Tibial nerve (tissue), 4 donors: Measurements from ENCODE around the gene TMIGD2. TPM values are rescaled to one million over a fixed set of nuclear protein-coding genes. Genes with fewer than 3 reads are reported as not detected.
"Not testable (repeated sequence)": the region's sequence is repeated elsewhere in the genome, so short reads cannot be mapped to it uniquely, and the experiment has no call there.

ENCODE experiments used
- DNase-seq, 2 donors: peaks; one replicate each; pipeline ENCODE4 v3.0.0-alpha.2; 2019; ENCODE audit warnings: low spot score in 2 of 2
- H3K27ac ChIP-seq, 4 donors: fragments of 200-600 bp; sonication (generic) in 3 of 4; one replicate each; pipeline ENCODE4 v1.5.1; 2017 to 2019; ENCODE audit warnings: mild to moderate bottlenecking in 1 of 4
- H3K27me3 ChIP-seq, 2 donors: fragments of 200-600 bp; sonication (generic) in 1 of 2; one replicate each; pipeline versions ENCODE4 v1.5.1 to v1.6.0; 2017 to 2019
- H3K36me3 ChIP-seq, 3 donors: fragments of 200-600 bp; sonication (generic); one replicate each; pipeline ENCODE4 v1.5.1; 2018 to 2019
- H3K4me1 ChIP-seq, 4 donors: fragments of 200-600 bp; sonication (generic) in 3 of 4; one replicate each; pipeline ENCODE4 v1.5.1; 2017 to 2019
- H3K4me3 ChIP-seq, 4 donors: fragments of 200-600 bp; sonication (generic) in 3 of 4; one replicate each; pipeline ENCODE4 v1.5.1; 2017 to 2019; ENCODE audit warnings: mild to moderate bottlenecking in 1 of 4, moderate library complexity in 1 of 4
- H3K9me3 ChIP-seq, 4 donors: fragments of 200-600 bp; sonication (generic) in 3 of 4; one replicate each; pipeline ENCODE4 v1.5.1; 2017 to 2019
- EP300 ChIP-seq, 2 donors: sonication (generic); formaldehyde crosslinking; IDR thresholded peaks; one replicate each; pipeline ENCODE4 v1.6.1; 2017; ENCODE audit warnings: antibody characterized with exemption in 2 of 2, mild to moderate bottlenecking in 1 of 2
- POLR2A ChIP-seq, 2 donors: fragments of 450-650 bp; IDR thresholded peaks; one replicate each; pipeline ENCODE4 v1.6.1; 2017; ENCODE audit warnings: antibody characterized with exemption in 2 of 2, mild to moderate bottlenecking in 2 of 2, moderate library complexity in 2 of 2
- WGBS, 2 donors: methylation state at CpG; one replicate each; pipeline ENCODE4 v1.1.5; 2018; 5-methylcytosine and 5-hydroxymethylcytosine counted together
- total RNA-seq, 4 donors: library from RNA; depleted of rRNA; stranded (reverse); fragments of >200 nt; gene quantifications; one replicate each; pipeline ENCODE4 v1.1.0, GENCODE V29; 2016
- TF ChIP-seq, protein P1 (sequence below), 5 experiments: fragments of 200-600 bp in 3 of 5; fragments of 450-650 bp in 2 of 5; sonication (generic) in 3 of 5; IDR thresholded peaks; one replicate each; pipeline ENCODE4 v1.5.1; 2016 to 2019; ENCODE audit warnings: antibody characterized with exemption in 5 of 5, mild to moderate bottlenecking in 3 of 5, moderate library complexity in 2 of 5

The TMIGD2 gene
- total RNA-seq, 4 donors from 2014 or later: 0.60 to 7.9 (median 1.2) TPM; not detected in 1

DNA sequence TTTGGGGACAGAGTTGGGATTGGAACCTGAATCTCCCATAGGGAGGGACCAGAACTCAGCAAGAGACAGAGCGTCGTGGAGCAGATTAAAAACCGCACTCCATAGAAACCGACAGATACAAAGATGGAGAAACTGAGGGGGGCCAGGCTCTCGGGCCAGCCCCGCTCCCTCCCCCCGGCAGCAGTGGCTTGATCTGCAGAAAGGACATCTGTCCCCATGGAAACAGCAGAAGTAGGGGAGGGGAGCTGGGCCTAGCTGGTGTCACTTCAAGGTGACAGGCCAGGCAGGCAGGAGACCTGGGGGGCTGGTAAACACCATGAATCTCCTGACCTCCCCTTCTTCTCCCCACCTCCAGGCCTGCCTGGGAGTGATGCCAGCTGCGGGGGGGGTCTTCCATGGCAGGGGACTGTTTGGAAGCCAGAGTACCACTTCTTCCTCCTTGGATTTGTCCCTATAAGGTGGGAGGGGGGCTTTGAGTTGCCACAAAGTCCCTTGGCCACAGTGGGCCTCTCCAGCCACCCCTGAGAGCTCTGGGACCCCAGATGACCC lies 10.9 kb downstream of the TMIGD2 start:
- H3K9me3 ChIP-seq: no peaks in the 10 kb centered on the region
- 63 to 64% methylated on average over 8 of the region's 8 CpGs for WGBS, 2 donors
- no peak overlapping the region for H3K4me3 ChIP-seq
- no peak overlapping the region for H3K27ac ChIP-seq
- H3K4me1 ChIP-seq: no peaks in the 10 kb centered on the region
- H3K27me3 ChIP-seq: peaks cover 0 to 41% of the 10 kb centered on the region in 2 donors
- no peak for DNase-seq
- TF ChIP-seq EP300 (IDR thresholded peaks at IDR 0.05) (no peak), POLR2A (IDR thresholded peaks at IDR 0.05) (no peak)
- TF ChIP-seq, protein P1, sequence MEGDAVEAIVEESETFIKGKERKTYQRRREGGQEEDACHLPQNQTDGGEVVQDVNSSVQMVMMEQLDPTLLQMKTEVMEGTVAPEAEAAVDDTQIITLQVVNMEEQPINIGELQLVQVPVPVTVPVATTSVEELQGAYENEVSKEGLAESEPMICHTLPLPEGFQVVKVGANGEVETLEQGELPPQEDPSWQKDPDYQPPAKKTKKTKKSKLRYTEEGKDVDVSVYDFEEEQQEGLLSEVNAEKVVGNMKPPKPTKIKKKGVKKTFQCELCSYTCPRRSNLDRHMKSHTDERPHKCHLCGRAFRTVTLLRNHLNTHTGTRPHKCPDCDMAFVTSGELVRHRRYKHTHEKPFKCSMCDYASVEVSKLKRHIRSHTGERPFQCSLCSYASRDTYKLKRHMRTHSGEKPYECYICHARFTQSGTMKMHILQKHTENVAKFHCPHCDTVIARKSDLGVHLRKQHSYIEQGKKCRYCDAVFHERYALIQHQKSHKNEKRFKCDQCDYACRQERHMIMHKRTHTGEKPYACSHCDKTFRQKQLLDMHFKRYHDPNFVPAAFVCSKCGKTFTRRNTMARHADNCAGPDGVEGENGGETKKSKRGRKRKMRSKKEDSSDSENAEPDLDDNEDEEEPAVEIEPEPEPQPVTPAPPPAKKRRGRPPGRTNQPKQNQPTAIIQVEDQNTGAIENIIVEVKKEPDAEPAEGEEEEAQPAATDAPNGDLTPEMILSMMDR (IDR thresholded peaks at IDR 0.05): no peak
- H3K36me3 ChIP-seq: no peaks in the 10 kb centered on the region

DNA sequence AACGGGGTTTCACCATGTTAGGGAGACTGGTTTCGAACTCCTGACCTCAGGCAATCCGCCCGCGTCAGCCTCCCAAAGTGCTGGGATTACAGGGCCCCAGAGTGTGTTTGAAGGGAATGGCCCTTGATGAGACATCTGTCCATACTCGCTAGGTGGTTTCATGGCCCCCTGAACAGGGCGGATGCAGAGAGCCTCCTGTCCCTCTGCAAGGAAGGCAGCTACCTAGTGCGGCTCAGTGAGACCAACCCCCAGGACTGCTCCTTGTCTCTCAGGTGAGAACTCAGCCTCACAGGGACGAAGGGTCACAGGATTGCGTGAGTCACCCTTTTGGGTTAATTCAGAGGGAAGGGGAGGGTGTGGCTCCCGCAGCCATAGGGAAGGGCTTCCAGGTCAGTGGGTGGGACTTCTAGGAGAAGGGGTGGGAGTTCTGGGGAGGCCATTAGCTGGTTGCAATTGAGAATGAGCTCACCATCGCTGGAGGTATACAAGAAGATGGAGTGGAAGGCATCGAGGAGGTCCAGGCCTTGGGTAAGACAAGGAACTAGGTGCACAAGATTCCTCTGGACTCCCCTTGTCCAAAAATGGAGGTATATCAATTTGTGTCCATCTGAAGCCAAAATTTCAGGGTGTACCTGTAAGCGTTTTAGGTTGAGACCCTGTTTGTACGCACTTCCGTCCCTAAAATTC lies 14.0 kb downstream of the TMIGD2 start:
- peaks cover 0 to 52% of the 10 kb centered on the region in 2 donors for H3K27me3 ChIP-seq
- WGBS, 2 donors: 79% methylated on average over 16 of the region's 16 CpGs
- H3K9me3 ChIP-seq: no peaks in the 10 kb centered on the region
- no peak for DNase-seq
- H3K36me3 ChIP-seq: no peaks in the 10 kb centered on the region
- no peaks in the 10 kb centered on the region for H3K4me1 ChIP-seq
- no peak overlapping the region for H3K4me3 ChIP-seq
- TF ChIP-seq POLR2A (IDR thresholded peaks at IDR 0.05) (no peak), EP300 (IDR thresholded peaks at IDR 0.05) (no peak)
- TF ChIP-seq, protein P1 (IDR thresholded peaks at IDR 0.05): no peak
- no peak overlapping the region for H3K27ac ChIP-seq

DNA sequence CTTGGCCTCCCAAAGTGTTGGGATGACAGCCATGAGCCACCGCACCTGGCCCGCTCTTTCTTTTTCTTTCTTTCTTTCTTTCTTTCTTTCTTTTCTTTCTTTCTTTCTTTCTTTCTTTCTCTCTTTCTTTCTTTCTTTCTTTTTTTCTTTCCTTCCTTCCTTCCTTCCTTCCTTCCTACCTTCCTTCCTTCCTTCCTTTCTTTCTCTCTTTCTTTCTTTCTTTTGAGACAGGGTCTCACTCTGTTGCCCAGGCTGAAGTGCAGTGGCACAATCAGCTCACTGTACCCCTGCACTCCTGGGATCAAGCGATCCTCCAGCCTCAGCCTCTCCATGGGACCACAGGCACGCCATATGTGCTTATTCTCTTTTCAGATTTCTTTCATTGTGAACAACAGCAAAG lies 16.0 kb downstream of the TMIGD2 start:
- peaks cover 0 to 55% of the 10 kb centered on the region in 2 donors for H3K27me3 ChIP-seq
- 83 to 90% methylated on average over 4 of the region's 4 CpGs for WGBS, 2 donors

DNA sequence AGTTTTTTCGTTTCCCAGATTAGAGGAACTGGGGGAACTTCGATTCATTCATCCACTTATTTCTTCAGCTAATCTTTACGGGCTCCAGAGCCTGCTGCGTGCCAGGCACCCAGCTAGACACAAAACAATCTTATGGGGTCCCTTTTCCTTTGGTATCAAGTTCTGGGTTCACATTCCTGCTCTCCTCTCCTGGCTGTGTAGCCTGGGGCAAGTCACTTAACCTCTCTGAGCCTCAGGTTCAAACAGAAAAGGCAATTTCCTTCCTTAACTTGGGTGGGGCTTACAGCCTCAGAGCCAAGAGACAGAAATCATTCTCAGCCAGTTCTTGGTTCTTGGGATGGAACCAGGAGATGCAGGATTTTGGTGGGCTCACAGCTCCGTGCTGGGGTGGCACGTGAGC lies 17.2 kb downstream of the TMIGD2 start:
- H3K27ac ChIP-seq: no peak overlapping the region
- H3K9me3 ChIP-seq: no peaks in the 10 kb centered on the region
- DNase-seq: no peak
- peaks cover 0 to 59% of the 10 kb centered on the region in 2 donors for H3K27me3 ChIP-seq
- peaks cover 0 to 5% (median 0%) of the 10 kb centered on the region in 4 donors for H3K4me1 ChIP-seq
- no peak overlapping the region for H3K4me3 ChIP-seq
- TF ChIP-seq, protein P1 (IDR thresholded peaks at IDR 0.05): no peak
- TF ChIP-seq EP300 (IDR thresholded peaks at IDR 0.05) (no peak), POLR2A (IDR thresholded peaks at IDR 0.05) (no peak)
- H3K36me3 ChIP-seq: no peaks in the 10 kb centered on the region
- 61 to 67% methylated on average over 6 of the region's 6 CpGs for WGBS, 2 donors

More for the DNA sequence above, 16.0 kb downstream of the TMIGD2 start:
- not testable (repeated sequence) for H3K4me3 ChIP-seq, H3K9me3 ChIP-seq, H3K27ac ChIP-seq, H3K4me1 ChIP-seq, H3K36me3 ChIP-seq, DNase-seq

DNA sequence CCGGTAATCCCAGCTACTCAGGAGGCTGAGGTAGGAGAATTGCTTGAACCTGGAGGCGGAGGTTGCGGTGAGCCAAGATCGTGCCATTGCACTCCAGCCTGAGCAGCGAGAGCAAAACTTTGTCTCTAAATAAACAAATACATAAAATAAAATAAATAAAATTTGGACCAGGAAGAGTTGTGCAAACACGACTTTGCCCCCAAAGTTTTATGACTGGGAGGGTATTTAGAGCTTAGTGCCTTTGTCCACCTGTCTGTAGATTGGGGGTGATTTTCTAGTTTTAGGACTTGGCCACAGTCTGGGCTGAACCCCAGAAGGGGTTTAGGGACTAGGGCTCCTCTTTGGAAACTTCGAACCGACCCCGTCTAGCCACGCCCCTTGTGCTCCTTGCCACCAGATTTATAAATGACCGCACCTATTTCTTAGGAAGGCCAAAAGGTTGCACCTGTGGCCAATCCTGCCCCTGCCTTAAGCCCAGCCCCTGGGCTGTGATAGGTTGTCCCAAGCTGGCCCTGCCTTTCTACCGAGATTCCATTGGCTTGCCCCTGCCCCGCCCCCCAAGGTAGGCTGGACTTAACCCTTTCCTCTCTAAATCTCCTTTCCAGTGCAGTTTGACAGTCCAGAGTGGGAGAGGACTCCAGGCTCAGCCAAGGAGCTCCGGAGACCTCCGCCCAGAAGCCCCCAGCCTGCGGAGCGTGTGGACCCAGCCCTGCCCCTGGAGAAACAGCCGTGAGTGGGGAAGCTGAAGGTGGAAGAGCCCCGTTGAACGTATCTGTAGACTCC lies 17.8 kb downstream of the TMIGD2 start:
- TF ChIP-seq, protein P1 (IDR thresholded peaks at IDR 0.05): no peak
- Histone ChIP-seq H3K27me3 (peaks cover 0 to 65% of the 10 kb centered on the region in 2 donors), H3K4me1 (peaks cover 0 to 11% (median 3%) of the 10 kb centered on the region in 4 donors), H3K4me3 (no peak overlapping the region), H3K36me3 (no peaks in the 10 kb centered on the region), H3K9me3 (no peaks in the 10 kb centered on the region), H3K27ac (no peak overlapping the region)
- 35 to 42% methylated on average over 20 of the region's 20 CpGs for WGBS, 2 donors
- no peak for DNase-seq
